Suprapubic skin (tissue), 4 donors: ENCODE results near the gene MRRF.

ENCODE experiments used
- CTCF ChIP-seq, 2 donors: fragments of 200-600 bp in 1 of 2; fragments of 450-650 bp in 1 of 2; sonication (generic) in 1 of 2; IDR thresholded peaks; one replicate each; pipeline ENCODE4 v1.5.1; 2016 to 2019; ENCODE audit warnings: antibody characterized with exemption in 2 of 2, mild to moderate bottlenecking in 1 of 2, moderate library complexity in 1 of 2
- EP300 ChIP-seq: sonication (generic); formaldehyde crosslinking; IDR thresholded peaks from one replicate; pipeline ENCODE4 v1.6.1; 2017; ENCODE audit warnings: antibody characterized with exemption
- POLR2A ChIP-seq, 2 donors: fragments of 450-650 bp; IDR thresholded peaks; one replicate each; pipeline ENCODE4 v1.6.1; 2017; ENCODE audit warnings: antibody characterized with exemption in 2 of 2, mild to moderate bottlenecking in 2 of 2, moderate library complexity in 2 of 2
- POLR2AphosphoS5 ChIP-seq, 3 donors: sonication (generic); formaldehyde crosslinking; IDR thresholded peaks; one replicate each; pipeline ENCODE4 v1.6.1; 2017; ENCODE audit warnings: antibody characterized with exemption in 3 of 3

- TF ChIP-seq CTCF (IDR thresholded peaks at IDR 0.05): no peak
- no peak for TF ChIP-seq POLR2A (IDR thresholded peaks at IDR 0.05)
- TF ChIP-seq POLR2AphosphoS5 (IDR thresholded peaks at IDR 0.05): no peak
- TF ChIP-seq EP300: no peak
Observed at GRCh38 chr9:122367065-122367464, 102.4 kb downstream of the MRRF start.
